Caco-2 (cell line): Measurements from ENCODE around the gene STRC. TPM values are rescaled to one million over a fixed set of nuclear protein-coding genes. Genes with fewer than 3 reads are reported as not detected.
"Not testable (repeated sequence)": the region's sequence is repeated elsewhere in the genome, so short reads cannot be mapped to it uniquely, and the experiment has no call there.

ENCODE experiments used
- BruUV-seq: library from RNA; stranded (reverse); fragments of 400-500 nt; replicated peaks from 2 replicates; lab custom pipeline; 2021; lab: Mats Ljungman, UMichigan
- CTCF ChIA-PET: fragments of 300-600 bp; sonication (Branson Sonifier 250); formaldehyde crosslinking; loops from one replicate; lab custom pipeline; 2022; ENCODE audit warnings: antibody characterized with exemption; lab: Charles Lee
- POLR2A ChIA-PET: fragments of 300-600 bp; sonication (Branson Sonifier 250); formaldehyde crosslinking; loops from one replicate; lab custom pipeline; 2022; ENCODE audit warnings: antibody characterized with exemption; lab: Charles Lee
- DNase-seq, 2 experiments: peaks; one replicate each; pipeline versions ENCODE4 v3.0.0 to v3.0.0-alpha.2; 2020 to 2022
- H3K27me3 ChIP-seq: replicated peaks from 2 replicates; pipeline ENCODE4 v1.6.0; 2011; ENCODE audit warnings: low read length; ENCODE audit not compliant: control insufficient read depth, insufficient read depth
- H3K36me3 ChIP-seq: 2 replicates; pipeline ENCODE4 v1.5.1; 2011; ENCODE audit warnings: low read length; ENCODE audit not compliant: control insufficient read depth, insufficient read depth
- H3K4me1 ChIP-seq: fragments of 250-450 bp; sonication (Bioruptor Pico); 2 replicates; pipeline ENCODE4 v1.5.1; 2020; ENCODE audit warnings: mild to moderate bottlenecking
- H3K4me3 ChIP-seq: 2 replicates; pipeline ENCODE4 v1.5.1; 2011; ENCODE audit warnings: low read depth, mild to moderate bottlenecking, control low read depth, low read length
- H3K9me3 ChIP-seq: fragments of 250-450 bp; sonication (Bioruptor Pico); 2 replicates; pipeline ENCODE4 v1.5.1; 2020; ENCODE audit warnings: mild to moderate bottlenecking, moderate library complexity
- H3K27ac Mint-ChIP-seq: one replicate; pipeline ENCODE4 v1.8.0; 2022; ENCODE audit warnings: mixed read lengths; ENCODE audit not compliant: unreplicated experiment
- H3K27me3 Mint-ChIP-seq: one replicate; pipeline ENCODE4 v1.8.0; 2022; ENCODE audit warnings: mixed read lengths; ENCODE audit not compliant: insufficient read depth, unreplicated experiment
- H3K36me3 Mint-ChIP-seq: one replicate; pipeline ENCODE4 v1.8.0; 2022; ENCODE audit warnings: mild to moderate bottlenecking, mixed read lengths; ENCODE audit not compliant: insufficient read depth, unreplicated experiment
- H3K4me1 Mint-ChIP-seq: one replicate; pipeline ENCODE4 v1.8.0; 2022; ENCODE audit warnings: low read depth, mixed read lengths; ENCODE audit not compliant: unreplicated experiment
- H3K4me3 Mint-ChIP-seq: one replicate; pipeline ENCODE4 v1.8.0; 2022; ENCODE audit warnings: mild to moderate bottlenecking, moderate library complexity, mixed read lengths; ENCODE audit not compliant: unreplicated experiment
- H3K9me3 Mint-ChIP-seq: one replicate; pipeline ENCODE4 v1.8.0; 2022; ENCODE audit warnings: mixed read lengths; ENCODE audit not compliant: unreplicated experiment
- intact Hi-C: fragments of 100-400 bp; cut with micrococcal nuclease; formaldehyde crosslinking; loops from one replicate; pipeline ENCODE4 v1.10.0; 2022; ENCODE audit not compliant: unreplicated experiment
- total RNA-seq: library from RNA; stranded (reverse); gene quantifications from 2 replicates; pipeline ENCODE4 v1.2.3, GENCODE V29; 2022

The STRC gene
- total RNA-seq, 1 experiment from 2014 or later, result 0.07 TPM

DNA sequence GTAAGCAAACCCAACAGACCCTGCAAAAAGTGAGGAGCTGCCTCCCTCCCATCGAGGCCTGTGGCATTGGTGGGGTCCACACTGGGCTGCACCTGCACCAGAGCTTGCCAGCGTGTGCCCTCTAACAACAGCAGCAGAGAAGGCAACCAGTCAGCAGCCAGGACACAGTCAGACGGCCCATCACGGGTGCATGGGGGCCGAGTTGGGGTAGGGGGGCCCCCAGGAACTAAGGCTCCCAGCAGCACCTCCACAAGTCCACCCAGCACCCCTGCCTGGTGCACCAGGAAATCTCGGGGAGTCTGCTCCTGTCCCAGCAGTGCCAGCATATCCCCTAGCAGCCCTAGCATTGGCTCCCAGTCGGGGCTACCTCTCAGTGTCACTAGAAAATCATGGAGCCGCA, 850 bp downstream of the STRC start:
- BruUV-seq, H3K9me3 Mint-ChIP-seq, H3K27me3 Mint-ChIP-seq, H3K27ac Mint-ChIP-seq, DNase-seq, H3K4me3 Mint-ChIP-seq, CTCF ChIA-PET, POLR2A ChIA-PET, H3K4me3 ChIP-seq, H3K4me1 Mint-ChIP-seq, H3K9me3 ChIP-seq, intact Hi-C loops, H3K27me3 ChIP-seq, H3K36me3 ChIP-seq, H3K36me3 Mint-ChIP-seq, H3K4me1 ChIP-seq: not testable (repeated sequence)

- H3K4me3 ChIP-seq, H3K27ac Mint-ChIP-seq, H3K4me3 Mint-ChIP-seq, H3K27me3 Mint-ChIP-seq, intact Hi-C loops, CTCF ChIA-PET, H3K36me3 ChIP-seq, H3K36me3 Mint-ChIP-seq, H3K4me1 ChIP-seq, H3K9me3 ChIP-seq, BruUV-seq, POLR2A ChIA-PET, H3K27me3 ChIP-seq, H3K4me1 Mint-ChIP-seq, H3K9me3 Mint-ChIP-seq, DNase-seq: not testable (repeated sequence)
Measured at GRCh38 chr15:43602233-43602632, 16.4 kb downstream of the STRC start.

GRCh38 chr15:43600200-43600599, 18.4 kb downstream of the STRC start:
- H3K4me3 Mint-ChIP-seq, H3K4me1 ChIP-seq, H3K9me3 ChIP-seq, H3K9me3 Mint-ChIP-seq, H3K4me1 Mint-ChIP-seq, H3K27me3 ChIP-seq, H3K36me3 Mint-ChIP-seq, H3K27ac Mint-ChIP-seq, intact Hi-C loops, CTCF ChIA-PET, DNase-seq, H3K4me3 ChIP-seq, H3K27me3 Mint-ChIP-seq, BruUV-seq, POLR2A ChIA-PET, H3K36me3 ChIP-seq: not testable (repeated sequence)

GRCh38 chr15:43599131-43599530, 19.5 kb downstream of the STRC start:
- H3K9me3 Mint-ChIP-seq, intact Hi-C loops, H3K27ac Mint-ChIP-seq, H3K4me1 Mint-ChIP-seq, POLR2A ChIA-PET, H3K36me3 Mint-ChIP-seq, H3K4me1 ChIP-seq, H3K9me3 ChIP-seq, BruUV-seq, H3K4me3 ChIP-seq, H3K27me3 ChIP-seq, H3K36me3 ChIP-seq, CTCF ChIA-PET, H3K27me3 Mint-ChIP-seq, DNase-seq, H3K4me3 Mint-ChIP-seq: not testable (repeated sequence)

GRCh38 chr15:43593328-43594190, 25.0 kb downstream of the STRC start, which contains the start of gene CKMT1B:
CKMT1B (plus strand) TSS chr15:43594027; CDS start chr15:43594219, 192 bp downstream.
- H3K36me3 ChIP-seq, H3K9me3 ChIP-seq, H3K27me3 ChIP-seq, H3K4me1 Mint-ChIP-seq, H3K9me3 Mint-ChIP-seq, intact Hi-C loops, H3K4me1 ChIP-seq, H3K27ac Mint-ChIP-seq, CTCF ChIA-PET, H3K36me3 Mint-ChIP-seq, DNase-seq, H3K4me3 ChIP-seq, POLR2A ChIA-PET, BruUV-seq, H3K27me3 Mint-ChIP-seq, H3K4me3 Mint-ChIP-seq: not testable (repeated sequence)

- H3K27me3 ChIP-seq, H3K4me3 Mint-ChIP-seq, H3K36me3 ChIP-seq, POLR2A ChIA-PET, DNase-seq, H3K4me3 ChIP-seq, intact Hi-C loops, H3K9me3 Mint-ChIP-seq, BruUV-seq, H3K9me3 ChIP-seq, H3K36me3 Mint-ChIP-seq, H3K4me1 ChIP-seq, H3K4me1 Mint-ChIP-seq, H3K27ac Mint-ChIP-seq, H3K27me3 Mint-ChIP-seq, CTCF ChIA-PET: not testable (repeated sequence)
Measured at GRCh38 chr15:43592841-43593240, 25.8 kb downstream of the STRC start.
